Raji (cell line): Measurements from ENCODE around the gene CUL3.

Experiments used
- POLR2A ChIP-seq: IDR thresholded peaks from 2 replicates; pipeline ENCODE4 v1.6.1; 2011; ENCODE audit warnings: low read depth, low read length, control low read depth; ENCODE audit not compliant: insufficient read depth

Gene CUL3

DNA sequence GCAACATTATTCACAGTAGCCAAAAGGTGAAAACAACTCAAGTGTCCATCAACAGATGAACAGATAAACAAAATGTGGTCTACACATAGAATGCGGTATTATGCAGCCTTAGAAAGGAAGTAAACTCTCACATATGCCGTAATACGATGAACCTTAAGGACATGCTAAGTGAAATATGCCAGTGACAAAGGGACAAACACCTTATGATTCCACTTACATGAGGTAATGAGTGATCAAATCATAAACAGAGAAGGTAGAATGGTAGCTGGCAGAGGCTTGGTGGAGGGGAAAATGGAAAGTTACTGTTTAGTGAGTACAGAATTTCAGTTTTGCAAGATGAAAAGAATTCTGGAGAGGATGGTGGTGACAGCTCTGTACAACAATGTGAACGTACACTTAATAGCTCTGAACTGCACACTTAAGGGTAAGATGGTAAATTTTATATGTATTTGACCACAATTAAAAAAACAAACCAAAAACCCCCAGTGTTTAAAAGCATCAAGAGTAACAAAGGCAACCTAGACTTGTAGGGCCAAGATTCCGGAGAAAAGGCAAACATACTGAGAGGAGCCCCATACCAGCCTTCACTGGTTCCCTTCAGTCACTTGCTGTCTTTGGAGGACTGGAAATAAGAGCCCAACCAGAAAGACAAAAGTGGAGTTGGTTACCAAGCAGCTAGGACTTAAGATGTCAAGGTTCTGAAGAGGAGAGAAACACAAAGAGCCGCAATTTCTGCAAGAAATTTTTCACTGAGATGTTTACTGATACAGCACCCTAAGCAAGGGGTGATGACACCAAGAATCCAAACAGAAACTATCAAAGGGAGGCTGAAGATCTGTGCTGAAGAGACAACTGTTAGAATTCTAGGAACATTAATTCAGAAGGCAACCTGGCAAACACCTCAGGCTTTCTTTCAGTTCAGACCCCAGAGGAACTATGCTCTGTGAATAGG, 61.3 kb downstream of the CUL3 start:
- no peak for TF ChIP-seq POLR2A

DNA sequence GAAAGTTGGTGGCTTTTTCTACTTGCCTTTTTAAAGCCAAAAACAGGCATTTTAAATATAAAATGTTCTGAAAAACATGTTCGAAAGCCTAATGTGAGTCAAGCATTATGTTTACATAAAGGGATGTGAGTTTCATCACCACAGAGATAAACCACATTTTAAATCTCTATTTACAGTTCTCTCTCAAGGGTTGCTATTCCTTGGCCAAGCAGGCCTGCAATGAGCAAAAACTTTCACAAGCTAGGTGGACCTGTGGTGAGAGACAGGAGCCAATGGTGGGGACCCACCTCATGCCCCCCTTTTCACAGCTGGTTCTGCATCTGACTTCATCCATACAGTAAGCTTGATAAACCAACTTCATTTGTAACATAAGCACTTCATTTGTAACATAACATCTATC, 65.1 kb downstream of the CUL3 start:
- no peak for TF ChIP-seq POLR2A

DNA sequence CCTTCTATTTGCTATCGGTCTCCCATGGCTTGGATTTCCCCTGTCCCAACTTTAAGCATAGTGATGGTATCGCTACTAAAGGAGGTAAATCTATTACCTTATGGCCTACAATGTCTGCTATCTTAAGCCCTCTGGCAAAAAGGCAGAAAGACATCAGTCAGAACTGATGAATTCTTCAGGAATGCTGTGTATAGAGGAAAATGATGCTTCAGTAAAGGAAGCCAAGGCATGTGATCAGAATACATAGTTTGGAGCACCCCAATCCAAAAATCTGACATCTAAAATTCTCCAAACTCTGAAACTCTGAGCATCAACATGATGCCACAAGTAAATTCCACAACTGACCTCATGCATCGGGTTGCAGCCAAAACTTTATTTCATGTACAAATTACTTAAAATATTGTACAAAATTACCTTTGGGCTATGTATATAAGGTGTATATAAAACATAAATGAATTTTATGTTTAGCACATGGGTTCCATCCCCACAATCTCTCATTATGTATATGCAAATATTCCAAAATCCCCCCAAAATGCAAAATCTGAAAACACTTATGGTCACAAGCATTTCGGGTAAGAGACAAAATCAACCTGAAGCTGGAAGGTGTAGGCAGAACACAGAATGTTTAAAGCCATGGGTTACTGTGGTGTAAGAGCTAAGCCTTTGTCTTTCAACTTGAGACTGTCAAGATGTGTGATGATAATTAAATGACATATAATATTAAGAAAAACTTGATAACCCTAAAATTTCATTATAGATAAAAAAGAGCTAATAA, 66.2 kb downstream of the CUL3 start:
- peak; percentile 61 for TF ChIP-seq POLR2A

DNA sequence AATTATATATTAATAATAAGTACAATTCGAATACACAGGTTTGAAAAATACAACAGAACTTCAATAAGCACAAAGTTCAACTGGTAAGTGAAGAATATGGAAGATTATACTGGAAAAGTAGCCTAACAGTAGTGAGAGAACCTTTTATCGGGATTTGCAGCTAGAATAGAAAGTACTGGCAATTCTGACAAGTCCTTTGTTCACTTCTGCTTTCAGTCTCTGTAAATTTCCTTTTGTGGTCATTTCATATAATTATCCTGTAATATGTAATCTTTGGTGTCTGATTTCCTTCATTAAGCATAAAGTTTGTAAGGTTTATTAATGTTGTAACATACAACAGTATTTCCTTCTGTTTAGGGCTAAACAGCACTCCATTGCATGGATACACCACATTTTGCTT, 67.2 kb downstream of the CUL3 start:
- TF ChIP-seq POLR2A: no peak

DNA sequence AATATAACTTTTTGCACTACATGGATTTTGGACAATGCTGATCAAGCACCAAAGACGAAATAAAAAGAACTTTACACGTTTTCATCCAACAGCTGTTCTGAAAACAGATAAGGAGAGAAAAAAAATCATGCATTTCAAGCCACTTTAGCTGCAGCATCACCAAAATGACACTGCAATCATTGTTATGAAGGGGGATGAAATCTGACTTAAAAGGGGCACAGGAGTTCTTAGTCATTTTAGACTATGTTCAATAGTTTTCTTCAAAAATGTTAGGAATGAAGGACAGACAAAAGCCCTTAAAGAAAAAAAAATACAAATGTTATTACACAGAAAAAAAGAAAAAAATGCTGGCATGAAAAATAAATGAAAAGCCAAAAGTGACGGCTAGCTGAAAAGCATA, 71.2 kb downstream of the CUL3 start:
- TF ChIP-seq POLR2A: no peak

DNA sequence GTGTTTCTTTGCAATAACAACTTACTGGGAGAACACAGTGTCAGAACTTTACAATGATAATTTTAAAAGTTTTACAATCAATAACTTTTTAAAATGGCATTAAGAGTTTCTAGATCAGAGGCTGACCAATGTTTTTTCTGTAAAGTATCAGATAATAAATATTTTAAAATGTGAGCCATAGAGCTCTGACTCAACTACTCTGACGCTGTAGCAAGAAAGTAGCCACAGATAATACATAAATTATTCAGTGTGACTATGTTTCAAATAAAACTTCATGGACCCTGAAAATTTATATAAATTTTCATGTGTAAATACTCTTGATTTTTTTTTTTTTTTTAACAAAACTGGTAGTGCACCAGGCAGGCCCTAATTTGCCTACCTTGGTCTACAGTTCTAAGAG, 77.4 kb downstream of the CUL3 start:
- TF ChIP-seq POLR2A: no peak

DNA sequence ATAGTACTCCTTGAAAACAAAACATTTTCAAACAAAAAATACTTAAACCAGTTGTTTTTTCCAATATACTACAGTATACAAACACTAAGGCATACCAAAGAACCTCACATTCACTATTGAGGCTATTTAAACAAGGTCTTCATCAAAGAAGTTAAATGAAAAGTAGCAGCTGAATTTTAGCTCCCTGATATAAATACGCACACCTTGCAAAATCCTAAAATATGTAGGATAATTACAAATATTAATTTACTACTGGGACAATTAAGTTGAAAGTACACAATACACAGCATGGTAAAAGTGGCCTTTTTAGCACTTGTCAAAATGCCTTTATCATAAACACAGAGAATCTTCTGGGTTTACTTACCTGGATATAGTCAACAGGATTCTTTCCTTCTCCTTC, 78.7 kb downstream of the CUL3 start:
- no peak for TF ChIP-seq POLR2A

DNA sequence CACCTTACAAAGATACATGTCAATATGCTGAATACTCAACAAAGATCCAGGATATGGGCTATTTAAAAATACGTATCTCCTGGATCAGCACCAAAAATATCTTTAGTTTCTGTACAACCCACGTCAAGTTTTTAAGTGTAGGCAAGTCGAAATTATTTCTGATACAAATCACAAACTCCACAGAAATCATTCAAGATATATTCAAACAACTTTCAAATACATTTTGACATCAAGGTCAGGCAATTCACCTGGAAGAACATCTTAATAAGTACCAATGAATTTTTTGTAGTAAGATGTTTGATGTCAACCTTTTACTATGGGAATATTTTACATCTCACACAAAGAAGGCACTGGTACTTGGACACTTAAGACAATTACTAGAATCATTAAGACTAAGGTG, 86.2 kb downstream of the CUL3 start:
- no peak for TF ChIP-seq POLR2A

DNA sequence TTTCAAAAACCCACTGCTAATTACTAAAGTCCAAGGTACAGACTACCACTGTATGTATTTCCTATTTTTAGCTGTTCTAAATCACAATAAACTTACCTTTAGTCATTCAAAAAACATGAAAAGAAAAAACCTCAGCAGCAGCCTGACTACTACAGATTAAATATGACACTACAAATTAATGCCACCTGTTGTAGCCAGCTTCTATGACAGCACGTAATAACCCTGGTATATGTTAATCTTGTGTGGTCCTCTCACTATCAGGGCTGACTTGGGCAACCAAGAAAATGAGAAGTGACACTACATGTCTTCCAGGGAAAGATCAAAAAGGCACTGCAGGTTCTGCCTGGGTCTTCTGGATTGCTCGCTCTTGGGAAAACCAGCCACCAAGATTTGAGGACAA, 92.6 kb downstream of the CUL3 start:
- no peak for TF ChIP-seq POLR2A

DNA sequence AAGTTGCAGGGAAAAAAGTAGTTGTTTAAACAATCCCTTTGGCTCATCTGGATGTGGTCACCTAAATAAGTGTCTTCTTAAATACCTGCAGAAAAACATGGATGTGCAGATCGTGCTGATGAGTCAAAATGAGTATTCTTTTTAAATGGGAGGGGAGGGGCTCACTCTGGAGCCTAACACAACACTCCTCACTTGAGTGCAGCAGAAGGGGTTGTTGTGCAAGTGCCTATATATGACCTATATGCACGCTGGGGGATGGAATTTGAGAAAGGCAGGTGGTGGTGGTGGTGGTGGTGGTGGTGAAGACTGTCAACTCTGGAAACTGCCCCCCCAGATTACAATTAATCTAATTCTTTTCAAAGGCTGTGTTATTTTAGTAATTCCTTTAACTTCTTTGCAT, 105.3 kb downstream of the CUL3 start:
- no peak for TF ChIP-seq POLR2A

DNA sequence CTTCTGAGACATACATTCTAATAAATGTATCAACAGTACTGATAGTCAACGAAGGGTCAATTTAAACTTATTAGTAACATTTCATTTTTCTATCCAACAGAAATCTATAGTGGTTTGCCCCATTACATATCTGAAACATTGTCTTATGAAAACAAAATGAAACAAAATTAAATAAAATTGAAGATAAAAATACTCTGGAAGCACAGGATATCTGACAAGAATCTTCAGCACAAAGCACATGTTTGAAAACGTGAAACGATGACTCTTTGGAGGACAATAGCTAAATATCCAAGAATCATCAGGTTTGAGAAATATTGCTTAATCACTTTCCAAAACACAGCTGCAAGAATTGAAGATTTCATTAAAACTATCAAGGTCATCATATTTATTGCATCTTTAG, 112.3 kb downstream of the CUL3 start:
- no peak for TF ChIP-seq POLR2A

DNA sequence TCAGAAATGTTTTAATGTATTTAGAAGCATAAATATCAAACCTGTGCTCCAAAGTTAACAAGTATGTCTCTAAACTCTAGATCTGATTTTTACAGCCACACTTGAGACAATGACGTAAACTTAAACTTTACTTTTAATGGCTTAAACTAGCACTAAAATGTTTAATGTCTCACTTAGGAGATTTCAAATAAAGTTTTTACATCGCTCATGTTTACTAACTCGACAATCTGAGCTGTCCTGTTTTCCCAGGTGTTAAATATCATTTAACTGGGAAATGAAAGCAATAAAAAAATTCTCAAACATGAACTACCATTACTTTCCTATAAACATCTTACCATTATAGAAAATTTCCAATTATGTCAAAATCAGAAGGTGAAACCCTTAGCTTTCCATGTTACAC, 113.0 kb downstream of the CUL3 start:
- no peak for TF ChIP-seq POLR2A

DNA sequence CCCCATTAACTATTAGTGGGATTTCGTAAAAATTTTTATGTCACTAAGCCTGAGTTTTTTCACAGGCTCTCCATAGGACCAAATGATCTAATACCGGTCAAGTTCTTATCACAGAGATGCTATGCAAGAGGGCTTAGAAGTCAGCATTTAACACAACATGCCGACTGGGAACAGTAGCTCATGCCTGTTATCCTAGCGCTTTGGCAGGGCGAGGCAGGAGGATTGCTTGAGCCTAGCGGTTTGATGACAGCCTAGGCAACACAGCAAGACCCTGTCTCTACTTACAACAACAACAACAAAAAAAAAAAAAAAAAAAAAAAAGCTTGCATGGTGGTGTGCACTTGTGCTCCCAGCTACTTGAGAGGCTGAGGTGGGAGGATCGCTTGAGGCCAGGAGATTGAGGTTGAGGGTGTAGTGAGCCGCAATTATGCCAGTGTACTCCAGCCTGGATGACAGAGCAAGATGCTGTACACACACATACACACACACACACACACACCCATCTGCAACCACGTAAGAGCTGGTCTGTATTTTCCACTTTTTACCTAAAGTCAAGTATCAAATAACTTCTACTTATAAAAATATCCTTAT, 115.7 kb downstream of the CUL3 start:
- no peak for TF ChIP-seq POLR2A

DNA sequence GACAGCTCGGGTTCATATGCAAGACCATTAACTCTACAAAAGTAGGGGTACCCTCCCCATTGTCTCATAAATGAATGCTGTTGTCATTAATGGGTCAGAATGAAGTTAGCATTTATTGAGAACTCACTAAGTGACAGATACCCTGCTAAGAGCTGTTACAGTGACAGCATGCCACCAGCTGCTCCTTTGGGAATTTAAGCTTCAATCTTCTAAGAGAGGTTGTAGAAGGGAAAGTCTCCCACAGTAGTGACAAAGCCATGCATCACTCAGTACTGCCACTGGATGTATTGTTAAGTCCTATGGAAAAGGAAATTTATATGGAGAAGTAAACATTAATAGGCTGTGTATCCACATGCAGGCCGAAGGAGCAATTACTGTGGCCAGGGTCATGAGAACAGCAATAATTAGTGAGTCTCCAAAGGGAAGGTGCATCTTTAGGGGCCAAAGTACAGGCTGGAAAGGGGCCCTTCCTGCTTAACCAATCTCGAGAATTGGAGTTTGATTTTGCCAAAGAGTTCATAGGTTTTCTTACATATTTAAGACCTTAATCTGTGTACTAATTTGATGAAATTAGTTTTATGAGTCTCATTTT, 118.8 kb downstream of the CUL3 start:
- TF ChIP-seq POLR2A: no peak

DNA sequence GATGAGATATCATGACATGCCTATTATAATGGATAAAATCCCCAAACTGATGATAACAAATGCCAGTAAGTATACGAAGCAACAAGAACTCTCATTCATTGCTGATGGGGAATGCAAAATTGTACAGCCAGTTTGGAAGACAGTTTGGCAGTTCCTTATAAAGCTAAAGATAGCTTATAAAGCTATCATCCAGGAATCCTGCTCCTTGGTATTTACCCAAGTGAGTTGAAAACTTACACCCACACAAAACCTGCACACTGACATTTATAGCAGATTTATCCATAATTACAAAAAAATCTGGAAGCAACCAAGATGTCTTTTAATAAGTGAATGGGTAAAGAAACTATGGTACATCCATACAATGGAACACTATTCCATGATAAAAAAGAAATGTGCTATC, 123.8 kb downstream of the CUL3 start:
- TF ChIP-seq POLR2A: no peak
